ENCODE data around the gene ACOX2. TPM values are rescaled to one million over a fixed set of nuclear protein-coding genes. Genes with fewer than 3 reads are reported as not detected.

ACOX2 gene
- total RNA-seq, 2 donors from 2014 or later, result 20.8 to 22.2 TPM

DNA sequence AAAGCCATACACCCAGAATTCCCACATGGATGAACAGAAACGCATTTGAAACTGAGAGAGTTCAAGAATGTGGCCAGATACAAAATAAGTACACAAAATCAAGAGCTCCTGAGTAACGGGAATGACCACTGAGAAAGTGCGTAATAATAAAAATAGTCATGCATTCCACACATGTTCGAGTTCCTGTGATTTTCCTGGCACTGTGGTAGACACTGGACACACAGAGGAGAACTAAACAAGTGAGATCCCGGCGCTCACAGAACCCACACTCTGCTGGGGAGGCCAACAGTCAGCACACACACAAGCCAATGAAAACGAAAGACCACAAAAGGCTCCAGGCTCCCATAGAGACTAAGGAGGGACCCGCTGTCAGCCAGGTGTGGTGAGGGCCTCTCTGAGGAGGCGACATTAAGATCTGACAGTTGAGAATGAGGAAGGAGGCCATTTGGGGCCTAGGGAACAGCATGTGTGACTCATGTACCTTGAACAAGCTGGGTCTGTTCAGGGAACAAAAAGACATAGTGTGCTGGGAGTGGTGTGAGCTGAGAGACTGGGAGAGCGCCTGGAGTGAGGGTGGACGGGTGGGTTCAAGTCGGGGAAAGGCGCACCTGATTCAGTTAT lies 35.1 kb upstream of the ACOX2 start:
- H3K4me3 ChIP-seq, result no peak overlapping the region
- no peaks in the 10 kb centered on the region for H3K36me3 ChIP-seq
- no peak overlapping the region for H3K27ac ChIP-seq
- TF ChIP-seq, protein P1, sequence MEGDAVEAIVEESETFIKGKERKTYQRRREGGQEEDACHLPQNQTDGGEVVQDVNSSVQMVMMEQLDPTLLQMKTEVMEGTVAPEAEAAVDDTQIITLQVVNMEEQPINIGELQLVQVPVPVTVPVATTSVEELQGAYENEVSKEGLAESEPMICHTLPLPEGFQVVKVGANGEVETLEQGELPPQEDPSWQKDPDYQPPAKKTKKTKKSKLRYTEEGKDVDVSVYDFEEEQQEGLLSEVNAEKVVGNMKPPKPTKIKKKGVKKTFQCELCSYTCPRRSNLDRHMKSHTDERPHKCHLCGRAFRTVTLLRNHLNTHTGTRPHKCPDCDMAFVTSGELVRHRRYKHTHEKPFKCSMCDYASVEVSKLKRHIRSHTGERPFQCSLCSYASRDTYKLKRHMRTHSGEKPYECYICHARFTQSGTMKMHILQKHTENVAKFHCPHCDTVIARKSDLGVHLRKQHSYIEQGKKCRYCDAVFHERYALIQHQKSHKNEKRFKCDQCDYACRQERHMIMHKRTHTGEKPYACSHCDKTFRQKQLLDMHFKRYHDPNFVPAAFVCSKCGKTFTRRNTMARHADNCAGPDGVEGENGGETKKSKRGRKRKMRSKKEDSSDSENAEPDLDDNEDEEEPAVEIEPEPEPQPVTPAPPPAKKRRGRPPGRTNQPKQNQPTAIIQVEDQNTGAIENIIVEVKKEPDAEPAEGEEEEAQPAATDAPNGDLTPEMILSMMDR (IDR thresholded peaks at IDR 0.05), result no peak
- ATAC-seq (ENCODE audit: insufficient number of reproducible peaks, low FRiP score, low read depth) (no peak), DNase-seq (ENCODE audit: low spot score) (no peak)
- H3K4me1 ChIP-seq (ENCODE audit: control insufficient read depth in 1 of 2, low read depth in 2 of 2), result peaks cover 0 to 6% of the 10 kb centered on the region in 2 donors
- no peaks in the 10 kb centered on the region for H3K9me3 ChIP-seq
- no peaks in the 10 kb centered on the region for H3K27me3 ChIP-seq (replicated peaks; ENCODE audit: insufficient read depth)

DNA sequence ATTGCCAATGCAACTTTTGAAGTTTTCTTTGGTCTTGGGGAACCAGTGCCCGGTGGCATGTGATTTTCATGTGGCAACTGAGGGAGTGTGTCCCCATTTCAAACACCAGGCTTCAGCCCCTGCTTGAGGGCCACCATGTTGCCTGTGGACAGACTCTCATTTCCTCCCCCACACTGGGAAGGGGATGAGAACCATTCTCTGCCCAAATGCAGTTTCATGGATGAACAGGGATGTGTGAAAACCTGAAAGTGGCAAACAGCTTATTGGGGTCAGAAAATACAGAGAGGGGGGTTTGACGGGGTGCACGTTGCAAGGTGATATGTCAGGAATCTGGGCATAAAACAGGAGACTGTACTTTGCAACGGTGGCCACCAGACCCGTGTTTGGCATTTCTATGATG lies 33.9 kb upstream of the ACOX2 start:
- Histone ChIP-seq H3K27ac (no peak overlapping the region), H3K4me3 (no peak overlapping the region), H3K36me3 (no peaks in the 10 kb centered on the region), H3K9me3 (no peaks in the 10 kb centered on the region), H3K4me1 (ENCODE audit: control insufficient read depth in 1 of 2, low read depth in 2 of 2) (no peaks in the 10 kb centered on the region), H3K27me3 (replicated peaks; ENCODE audit: insufficient read depth) (no peaks in the 10 kb centered on the region)
- ATAC-seq (ENCODE audit: insufficient number of reproducible peaks, low FRiP score, low read depth) (no peak), DNase-seq (ENCODE audit: low spot score) (no peak)
- TF ChIP-seq, protein P1 (IDR thresholded peaks at IDR 0.05), result no peak

DNA sequence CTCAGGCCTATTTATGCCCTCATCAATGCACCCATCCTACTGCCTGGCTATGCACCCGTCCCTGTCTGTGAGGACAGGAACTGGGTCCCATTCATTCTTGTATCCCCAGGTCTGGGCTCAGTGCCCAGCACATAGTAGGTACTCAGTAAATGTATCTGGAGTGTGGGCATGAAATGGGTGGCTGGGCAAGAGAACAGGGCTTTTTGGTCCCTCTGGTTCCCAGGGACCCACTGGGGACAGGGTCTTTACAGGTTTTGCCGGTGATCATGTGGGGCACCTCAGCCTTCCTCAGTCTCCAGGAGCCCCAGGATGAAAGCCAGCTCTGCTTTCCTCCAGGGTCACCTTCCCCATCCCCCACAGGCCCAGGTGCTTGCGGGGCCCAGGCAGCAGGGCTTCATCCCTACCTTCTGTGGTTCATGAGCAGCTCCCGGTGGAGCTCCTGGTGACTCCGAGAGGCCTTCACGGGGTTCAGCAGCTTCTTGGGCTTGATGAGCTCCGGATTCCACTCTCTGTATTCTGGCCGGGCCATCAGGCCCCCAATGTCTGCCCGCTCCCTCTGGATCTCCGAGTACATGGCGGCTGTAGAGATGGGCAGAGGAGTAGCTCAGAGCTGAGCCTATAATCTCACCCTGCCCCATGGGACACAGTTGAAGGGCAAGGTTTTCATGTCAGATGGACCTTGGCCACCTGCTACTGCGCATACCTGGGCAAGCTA lies 32.5 kb upstream of the ACOX2 start:
- no peak for ATAC-seq (ENCODE audit: insufficient number of reproducible peaks, low FRiP score, low read depth)
- no peak for DNase-seq (ENCODE audit: low spot score)
- H3K9me3 ChIP-seq, result no peaks in the 10 kb centered on the region
- TF ChIP-seq, protein P1 (IDR thresholded peaks at IDR 0.05), result no peak
- H3K27ac ChIP-seq, result no peak overlapping the region
- no peaks in the 10 kb centered on the region for H3K36me3 ChIP-seq
- H3K4me1 ChIP-seq (ENCODE audit: control insufficient read depth in 1 of 2, low read depth in 2 of 2), result no peaks in the 10 kb centered on the region
- H3K4me3 ChIP-seq, result no peak overlapping the region
- no peaks in the 10 kb centered on the region for H3K27me3 ChIP-seq (replicated peaks; ENCODE audit: insufficient read depth)

DNA sequence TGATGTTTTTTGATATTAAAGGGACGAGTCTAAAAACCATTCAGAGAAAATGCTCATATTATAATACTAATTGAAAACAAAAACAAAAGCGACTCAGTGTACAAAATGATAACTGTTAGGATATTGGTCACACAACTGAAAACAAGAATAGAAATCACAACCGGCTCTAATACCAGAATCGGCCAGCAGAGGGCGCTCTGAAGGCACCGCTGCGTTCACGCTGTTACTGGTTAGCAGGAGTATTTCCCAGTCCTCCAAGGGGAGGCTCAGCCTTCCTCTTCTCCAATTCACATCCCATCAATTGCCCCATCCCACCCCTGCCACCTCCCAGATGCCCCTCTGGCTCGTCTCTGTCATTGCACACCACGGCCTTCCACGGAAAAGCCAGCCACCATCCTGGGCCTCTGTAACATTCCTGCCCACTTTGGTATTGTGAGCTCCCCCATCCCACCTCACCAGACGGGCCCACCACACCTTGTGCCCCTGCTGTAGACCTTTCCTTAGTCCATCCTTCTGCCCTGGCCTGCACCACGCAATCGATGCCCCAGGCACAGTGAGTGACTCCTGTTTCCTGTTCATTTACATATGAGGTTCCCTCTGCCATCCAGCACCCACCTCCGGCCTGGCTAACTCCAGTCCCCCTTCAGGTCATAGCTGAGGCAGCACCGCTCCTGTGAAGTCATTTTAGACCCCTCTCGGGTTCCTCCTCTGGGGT lies 31.7 kb upstream of the ACOX2 start:
- no peaks in the 10 kb centered on the region for H3K27me3 ChIP-seq (replicated peaks; ENCODE audit: insufficient read depth)
- no peak overlapping the region for H3K27ac ChIP-seq
- ATAC-seq (ENCODE audit: insufficient number of reproducible peaks, low FRiP score, low read depth) (no peak), DNase-seq (ENCODE audit: low spot score) (no peak)
- H3K36me3 ChIP-seq, result no peaks in the 10 kb centered on the region
- H3K9me3 ChIP-seq, result no peaks in the 10 kb centered on the region
- TF ChIP-seq, protein P1 (IDR thresholded peaks at IDR 0.05), result peak; percentile 95
- no peaks in the 10 kb centered on the region for H3K4me1 ChIP-seq (ENCODE audit: control insufficient read depth in 1 of 2, low read depth in 2 of 2)
- no peak overlapping the region for H3K4me3 ChIP-seq

DNA sequence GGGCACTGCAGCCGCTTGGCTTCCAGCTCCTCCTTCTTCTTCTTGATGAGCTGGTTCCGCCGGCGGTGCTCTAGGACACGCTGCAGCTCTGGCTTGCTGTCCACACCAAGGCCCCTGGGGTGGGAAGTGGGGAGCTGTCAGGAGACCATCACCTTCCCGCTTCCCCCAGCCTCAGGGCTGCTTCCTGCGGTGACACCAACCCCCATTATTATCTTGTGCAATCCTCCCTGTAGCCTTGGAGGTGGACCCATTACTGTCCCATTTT lies 30.2 kb upstream of the ACOX2 start:
- Histone ChIP-seq H3K27me3 (replicated peaks; ENCODE audit: insufficient read depth) (no peaks in the 10 kb centered on the region), H3K27ac (no peak overlapping the region), H3K9me3 (no peaks in the 10 kb centered on the region), H3K4me1 (ENCODE audit: control insufficient read depth in 1 of 2, low read depth in 2 of 2) (no peaks in the 10 kb centered on the region), H3K4me3 (no peak overlapping the region), H3K36me3 (no peaks in the 10 kb centered on the region)
- TF ChIP-seq, protein P1 (IDR thresholded peaks at IDR 0.05), result no peak
- ATAC-seq (ENCODE audit: insufficient number of reproducible peaks, low FRiP score, low read depth) (no peak), DNase-seq (ENCODE audit: low spot score) (no peak)
